AG09309 (cell line): ENCODE results near the gene NOS1AP.

Source experiments
- DNase-seq: peaks from one replicate; pipeline ENCODE4 v3.0.0-alpha.2; 2010; ENCODE audit warnings: low read depth
- H3K4me3 ChIP-seq: 2 replicates; pipeline ENCODE4 v1.5.1; 2011; ENCODE audit warnings: mild to moderate bottlenecking, low read depth, low read length, moderate library complexity; ENCODE audit not compliant: control insufficient read depth
- CTCF ChIP-seq: IDR thresholded peaks from 2 replicates; pipeline ENCODE4 v1.5.1; 2011; ENCODE audit warnings: mild to moderate bottlenecking, low read depth, low read length, inconsistent platforms; ENCODE audit not compliant: insufficient read depth, control insufficient read depth; ENCODE audit errors: missing control alignments

NOS1AP gene

GRCh38 chr1:162067466-162067865 is 2.0 kb upstream of the NOS1AP start:
- no peak for DNase-seq

GRCh38 chr1:162068301-162068700 is 1.2 kb upstream of the NOS1AP start:
- TF ChIP-seq CTCF = no peak
- no peak for DNase-seq
- H3K4me3 ChIP-seq = no peak overlapping the region

More at GRCh38 chr1:162067466-162067865, 2.0 kb upstream of the NOS1AP start:
- no peak overlapping the region for H3K4me3 ChIP-seq
- no peak for TF ChIP-seq CTCF

- DNase-seq = no peak
- peak overlapping the region; percentile 42 for H3K4me3 ChIP-seq
- TF ChIP-seq CTCF = no peak
These were observed 730 bp downstream of the NOS1AP start for GRCh38 chr1:162070094-162070748.

GRCh38 chr1:162070825-162071224 is 1.3 kb downstream of the NOS1AP start:
- TF ChIP-seq CTCF = no peak

GRCh38 chr1:162072740-162073139 is 3.2 kb downstream of the NOS1AP start:
- H3K4me3 ChIP-seq = no peak overlapping the region
- DNase-seq = no peak
- no peak for TF ChIP-seq CTCF

More at GRCh38 chr1:162070825-162071224, 1.3 kb downstream of the NOS1AP start:
- no peak for DNase-seq
- H3K4me3 ChIP-seq = no peak overlapping the region

- DNase-seq = no peak
- no peak for TF ChIP-seq CTCF
These were observed 5.0 kb downstream of the NOS1AP start for GRCh38 chr1:162074276-162075005.

More at GRCh38 chr1:162074276-162075005, 5.0 kb downstream of the NOS1AP start:
- no peak overlapping the region for H3K4me3 ChIP-seq
